Measurements from ENCODE around the gene TSPAN15. TPM values are rescaled to one million over a fixed set of nuclear protein-coding genes. Genes with fewer than 3 reads are reported as not detected.

TSPAN15 gene
- total and polyA plus RNA-seq, 4 experiments from 2014 or later, result 2.4 to 18.1 (median 9.4) TPM

DNA sequence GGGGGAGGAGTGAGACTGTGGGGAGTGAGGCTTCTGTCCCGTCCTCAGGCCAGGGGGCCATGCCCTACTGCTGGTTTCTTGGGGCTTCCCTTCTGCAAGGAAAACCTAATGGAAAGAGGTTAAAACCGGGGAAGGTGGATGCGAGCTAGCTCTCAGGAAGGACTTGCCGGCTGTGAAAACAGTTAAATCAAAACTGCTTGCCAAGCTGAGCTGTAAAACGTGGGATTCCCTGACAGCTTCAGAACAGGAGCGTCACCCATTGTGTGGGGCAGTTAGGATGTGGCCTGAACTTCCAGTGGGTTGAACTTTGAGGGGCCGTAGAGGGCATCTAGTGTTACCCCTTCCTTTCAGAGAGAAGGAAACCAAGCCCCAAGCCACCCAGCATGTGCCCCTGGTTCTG lies 13.1 kb downstream of the TSPAN15 start:
- CTCF ChIA-PET (ENCODE audit: partially characterized antibody), result interaction anchor here (3.2 kb wide), 1 partner anchor 14 kb away, joined by 21 read pairs; the partner anchor contains the start of gene TSPAN15
- peaks cover 52% of the 10 kb centered on the region for H3K4me1 ChIP-seq (ENCODE audit: insufficient read depth, low read length)

DNA sequence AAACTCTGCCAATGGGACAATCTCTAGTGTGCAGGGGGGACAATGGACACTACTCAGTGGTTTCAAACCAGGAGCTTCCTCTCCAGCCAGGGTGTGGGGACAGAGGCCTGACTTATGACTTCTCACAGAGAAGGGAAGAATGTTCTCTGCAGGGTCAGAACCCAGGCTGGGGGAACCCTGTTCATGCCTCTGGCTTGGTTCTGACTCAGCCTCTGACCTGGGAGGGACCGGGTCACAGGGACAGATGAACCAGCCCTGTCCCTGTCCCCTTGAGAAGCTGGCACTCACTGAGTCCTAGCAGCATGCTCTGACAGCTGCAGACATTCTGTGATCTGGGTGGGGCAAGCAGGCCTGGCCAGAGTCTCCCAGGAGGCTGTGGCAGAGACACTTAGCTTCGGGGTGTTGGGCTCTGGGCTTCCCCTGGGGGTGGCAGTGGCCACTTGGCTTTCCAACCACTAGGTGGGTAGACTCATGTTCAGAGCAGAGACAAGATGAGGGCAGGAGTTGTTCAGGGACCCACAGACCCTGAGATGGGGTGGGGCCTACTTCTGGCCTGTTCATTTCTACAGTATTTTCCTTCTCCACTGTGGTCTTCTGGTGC lies 13.6 kb downstream of the TSPAN15 start:
- Mint-ChIP-seq H3K4me1 (peaks cover 10 to 68% (median 35%) of the 10 kb centered on the region in 4 donors), H3K4me3 (peak overlapping the region in 7 of 8 donors; percentile 4 to 72 (median 51)), H3K27me3 (no peaks in the 10 kb centered on the region), H3K36me3 (no peaks in the 10 kb centered on the region), H3K27ac (peak overlapping the region; percentile 85 to 92 (median 88)), H3K9me3 (no peaks in the 10 kb centered on the region)
- no peak overlapping the region for H3K4me3 ChIP-seq (ENCODE audit: low read length in 2 of 2)
- ChIA-PET POLR2A (ENCODE audit: partially characterized antibody) (interaction anchor here (1.0 to 1.6 kb wide), 2 partner anchors 12 to 41 kb away, joined by 3 to 4 read pairs; no protein-coding TSS in a partner anchor), CTCF (ENCODE audit: partially characterized antibody) (interaction anchor here (1.2 to 3.2 kb wide), 2 partner anchors 8 to 14 kb away, joined by 3 to 21 read pairs; partner anchors contain the start of gene TSPAN15)
- no peaks in the 10 kb centered on the region for H3K36me3 ChIP-seq (ENCODE audit: insufficient read depth, low read length)
- H3K27ac ChIP-seq (ENCODE audit: low read depth, low read length), result peak overlapping the region; percentile 30
- no peaks in the 10 kb centered on the region for H3K9me3 ChIP-seq (ENCODE audit: control insufficient read depth in 1 of 2, low read length in 2 of 2)
- DNase-seq, result peak in 3 of 5 donors; percentile 7 to 14 (median 10)
- H3K4me1 ChIP-seq (ENCODE audit: insufficient read depth, low read length), result peaks cover 52% of the 10 kb centered on the region
- no peaks in the 10 kb centered on the region for H3K27me3 ChIP-seq (ENCODE audit: insufficient read depth, low read length)
- intact Hi-C loops (cut with micrococcal nuclease), result no loop called here

More for the DNA sequence above, 13.1 kb downstream of the TSPAN15 start:
- peak overlapping the region; percentile 30 for H3K27ac ChIP-seq (ENCODE audit: low read depth, low read length)
- no peaks in the 10 kb centered on the region for H3K27me3 ChIP-seq (ENCODE audit: insufficient read depth, low read length)
- DNase-seq, result no peak
- Mint-ChIP-seq H3K4me3 (peak overlapping the region in 4 of 8 donors; percentile 12 to 65 (median 52)), H3K9me3 (no peaks in the 10 kb centered on the region), H3K4me1 (peaks cover 9 to 68% (median 35%) of the 10 kb centered on the region in 4 donors), H3K36me3 (no peaks in the 10 kb centered on the region), H3K27ac (peak overlapping the region; percentile 63 to 92 (median 88)), H3K27me3 (no peaks in the 10 kb centered on the region)
- no peak overlapping the region for H3K4me3 ChIP-seq (ENCODE audit: low read length in 2 of 2)
- POLR2A ChIA-PET (ENCODE audit: partially characterized antibody), result no interaction called here
- H3K9me3 ChIP-seq (ENCODE audit: control insufficient read depth in 1 of 2, low read length in 2 of 2), result no peaks in the 10 kb centered on the region
- intact Hi-C loops (cut with micrococcal nuclease), result no loop called here
- H3K36me3 ChIP-seq (ENCODE audit: insufficient read depth, low read length), result no peaks in the 10 kb centered on the region

DNA sequence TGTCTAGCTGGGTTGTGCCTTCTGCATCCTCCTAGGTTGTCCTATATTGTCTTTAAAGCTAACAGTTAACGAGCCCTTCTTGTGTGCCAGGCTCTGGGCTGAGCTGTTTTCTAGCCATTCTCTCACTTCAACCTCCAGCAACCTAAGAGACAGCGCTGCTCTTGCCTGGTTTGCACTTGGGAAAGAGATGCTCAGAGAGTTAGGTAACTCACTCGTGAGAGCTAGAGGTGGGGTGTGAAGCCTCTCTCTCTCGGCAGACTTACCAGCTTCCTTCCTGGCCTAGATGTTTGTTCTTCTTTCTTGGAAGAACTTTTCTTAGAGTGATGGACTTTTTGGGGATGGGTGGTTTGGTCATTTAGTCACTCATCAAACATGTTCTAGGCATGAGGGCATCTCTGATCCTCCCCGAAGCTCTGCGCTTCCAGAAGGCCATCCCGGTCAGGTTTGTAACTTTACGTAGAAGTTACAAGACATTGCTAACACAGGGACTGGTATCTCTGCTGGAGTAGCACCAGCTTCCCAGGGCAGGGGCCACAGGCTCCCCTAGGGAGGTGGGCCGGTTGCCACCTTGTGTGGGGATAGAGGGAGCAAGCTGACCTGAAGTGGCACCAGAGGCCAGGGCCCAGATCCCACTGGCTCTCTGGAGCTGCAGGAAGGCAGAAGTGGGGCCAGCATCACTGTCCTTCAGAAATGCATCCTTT lies 14.3 kb downstream of the TSPAN15 start:
- Histone ChIP-seq H3K36me3 (ENCODE audit: insufficient read depth, low read length) (no peaks in the 10 kb centered on the region), H3K27ac (ENCODE audit: low read depth, low read length) (peak overlapping the region; percentile 30), H3K4me1 (ENCODE audit: insufficient read depth, low read length) (peaks cover 52% of the 10 kb centered on the region), H3K9me3 (ENCODE audit: control insufficient read depth in 1 of 2, low read length in 2 of 2) (no peaks in the 10 kb centered on the region), H3K4me3 (ENCODE audit: low read length in 2 of 2) (no peak overlapping the region), H3K27me3 (ENCODE audit: insufficient read depth, low read length) (no peaks in the 10 kb centered on the region)
- CTCF ChIA-PET (ENCODE audit: partially characterized antibody), result interaction anchor here (1.2 to 3.2 kb wide), 2 partner anchors 9 to 15 kb away, joined by 3 to 21 read pairs; partner anchors contain the start of gene TSPAN15
- H3K4me1 Mint-ChIP-seq, result peaks cover 11 to 66% (median 35%) of the 10 kb centered on the region in 4 donors
- H3K27me3 Mint-ChIP-seq, result peaks cover 0 to 2% of the 10 kb centered on the region in 2 donors
- peak in 3 of 5 donors; percentile 4 to 51 (median 22) for DNase-seq
- H3K4me3 Mint-ChIP-seq, result peak overlapping the region; percentile 4 to 72 (median 50)
- POLR2A ChIA-PET (ENCODE audit: partially characterized antibody), result interaction anchor here (1.0 to 1.6 kb wide), 2 partner anchors 13 to 42 kb away, joined by 3 to 4 read pairs; no protein-coding TSS in a partner anchor
- intact Hi-C loops (cut with micrococcal nuclease), result no loop called here
- peaks cover 0 to under 1% of the 10 kb centered on the region in 2 donors for H3K36me3 Mint-ChIP-seq
- H3K9me3 Mint-ChIP-seq, result no peaks in the 10 kb centered on the region
- peak overlapping the region; percentile 85 to 92 (median 88) for H3K27ac Mint-ChIP-seq

DNA sequence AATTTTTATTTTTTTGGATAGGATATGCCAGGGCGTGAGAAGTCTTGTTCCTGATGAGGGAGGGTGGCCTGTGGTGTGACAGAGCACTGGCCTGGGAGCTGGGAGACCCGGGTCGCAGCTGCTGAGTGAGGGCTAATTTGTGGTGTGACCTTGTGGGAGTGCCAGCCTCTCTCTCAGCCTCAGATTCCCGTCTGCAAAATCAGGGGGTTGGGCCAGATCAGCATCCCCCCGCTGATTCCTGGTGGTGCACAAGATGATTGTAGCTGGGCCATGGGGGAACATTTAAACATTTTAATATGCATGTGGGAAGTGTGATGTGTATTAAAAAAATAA lies 14.9 kb downstream of the TSPAN15 start:
- Mint-ChIP-seq H3K4me3 (peak overlapping the region in 4 of 8 donors; percentile 9 to 65 (median 42)), H3K9me3 (no peaks in the 10 kb centered on the region), H3K4me1 (peaks cover 11 to 60% (median 31%) of the 10 kb centered on the region in 4 donors), H3K36me3 (peaks cover 0 to 5% of the 10 kb centered on the region in 2 donors), H3K27me3 (peaks cover 0 to 2% of the 10 kb centered on the region in 2 donors), H3K27ac (peak overlapping the region in 6 of 7 donors; percentile 57 to 92 (median 87))
- Histone ChIP-seq H3K27me3 (ENCODE audit: insufficient read depth, low read length) (no peaks in the 10 kb centered on the region), H3K36me3 (ENCODE audit: insufficient read depth, low read length) (no peaks in the 10 kb centered on the region), H3K27ac (ENCODE audit: low read depth, low read length) (no peak overlapping the region), H3K9me3 (ENCODE audit: control insufficient read depth in 1 of 2, low read length in 2 of 2) (no peaks in the 10 kb centered on the region), H3K4me3 (ENCODE audit: low read length in 2 of 2) (no peak overlapping the region), H3K4me1 (ENCODE audit: insufficient read depth, low read length) (peaks cover 47% of the 10 kb centered on the region)
- CTCF ChIA-PET (ENCODE audit: partially characterized antibody), result interaction anchor here (0.6 to 3.2 kb wide), 3 partner anchors 10 to 39 kb away, joined by 3 to 21 read pairs (median 3); partner anchors contain the start of gene TSPAN15
- POLR2A ChIA-PET (ENCODE audit: partially characterized antibody), result interaction anchor here (0.7 to 1.6 kb wide), 3 partner anchors 16 to 42 kb away, joined by 3 to 4 read pairs (median 4); no protein-coding TSS in a partner anchor
- intact Hi-C loops (cut with micrococcal nuclease), result no loop called here
- no peak for DNase-seq

GRCh38 chr10:69466689-69467088 lies 15.4 kb downstream of the TSPAN15 start:
- Mint-ChIP-seq H3K27me3 (peaks cover 0 to 2% of the 10 kb centered on the region in 2 donors), H3K9me3 (no peaks in the 10 kb centered on the region), H3K36me3 (peaks cover 0 to 5% of the 10 kb centered on the region in 2 donors), H3K27ac (peak overlapping the region in 4 of 7 donors; percentile 57 to 88 (median 78)), H3K4me1 (peaks cover 11 to 55% (median 31%) of the 10 kb centered on the region in 4 donors), H3K4me3 (peak overlapping the region in 3 of 8 donors; percentile 32 to 49 (median 33))
- Histone ChIP-seq H3K4me1 (ENCODE audit: insufficient read depth, low read length) (peaks cover 44% of the 10 kb centered on the region), H3K27ac (ENCODE audit: low read depth, low read length) (no peak overlapping the region), H3K27me3 (ENCODE audit: insufficient read depth, low read length) (no peaks in the 10 kb centered on the region), H3K36me3 (ENCODE audit: insufficient read depth, low read length) (no peaks in the 10 kb centered on the region), H3K4me3 (ENCODE audit: low read length in 2 of 2) (no peak overlapping the region), H3K9me3 (ENCODE audit: control insufficient read depth in 1 of 2, low read length in 2 of 2) (no peaks in the 10 kb centered on the region)
- DNase-seq, result no peak
- intact Hi-C loops (cut with micrococcal nuclease), result no loop called here
- POLR2A ChIA-PET (ENCODE audit: partially characterized antibody), result interaction anchor here (0.7 to 1.2 kb wide), 2 partner anchors 16 to 41 kb away, joined by 3 to 4 read pairs; no protein-coding TSS in a partner anchor
- CTCF ChIA-PET (ENCODE audit: partially characterized antibody), result interaction anchor here (0.6 to 3.2 kb wide), 2 partner anchors 16 to 40 kb away, joined by 3 to 21 read pairs; partner anchors contain the start of gene TSPAN15

- Histone ChIP-seq H3K27me3 (ENCODE audit: insufficient read depth, low read length) (no peaks in the 10 kb centered on the region), H3K4me3 (ENCODE audit: low read length in 2 of 2) (no peak overlapping the region), H3K4me1 (ENCODE audit: insufficient read depth, low read length) (peaks cover 36% of the 10 kb centered on the region), H3K36me3 (ENCODE audit: insufficient read depth, low read length) (no peaks in the 10 kb centered on the region), H3K27ac (ENCODE audit: low read depth, low read length) (no peak overlapping the region), H3K9me3 (ENCODE audit: control insufficient read depth in 1 of 2, low read length in 2 of 2) (no peaks in the 10 kb centered on the region)
- peak overlapping the region in 2 of 8 donors; percentile 3 to 36 for H3K4me3 Mint-ChIP-seq
- CTCF ChIA-PET (ENCODE audit: partially characterized antibody), result interaction anchor here (0.9 to 1.7 kb wide), 4 partner anchors 11 to 60 kb away, joined by 3 read pairs; no protein-coding TSS in a partner anchor
- H3K27ac Mint-ChIP-seq, result peak overlapping the region in 5 of 7 donors; percentile 9 to 75 (median 55)
- DNase-seq, result no peak
- POLR2A ChIA-PET (ENCODE audit: partially characterized antibody), result no interaction called here
- intact Hi-C loops (cut with micrococcal nuclease), result no loop called here
- peaks cover 0 to 5% of the 10 kb centered on the region in 2 donors for H3K36me3 Mint-ChIP-seq
- H3K9me3 Mint-ChIP-seq, result no peaks in the 10 kb centered on the region
- H3K4me1 Mint-ChIP-seq, result peaks cover 11 to 51% (median 27%) of the 10 kb centered on the region in 4 donors
- H3K27me3 Mint-ChIP-seq, result peaks cover 0 to 2% of the 10 kb centered on the region in 2 donors
These were observed 16.9 kb downstream of the TSPAN15 start for GRCh38 chr10:69467928-69468750.
